Measurements from ENCODE around the gene RNF126. TPM values are rescaled to one million over a fixed set of nuclear protein-coding genes. Genes with fewer than 3 reads are reported as not detected.

The RNF126 gene
- total RNA-seq, 1 experiment from 2014 or later: 93.3 TPM

GRCh38 chr19:661427-662196, 1.4 kb downstream of the RNF126 start:
- POLR2A ChIA-PET (ENCODE audit: low non-redundant PET): no interaction called here
- no peak for DNase-seq (ENCODE audit: low spot score)
- no peaks in the 10 kb centered on the region for H3K9me3 ChIP-seq (ENCODE audit: low read depth, low read length, poor library complexity, severe bottlenecking)
- intact Hi-C loops (cut with micrococcal nuclease; ENCODE audit: unreplicated experiment): loop anchor here (10.0 kb wide), 1 partner anchor 253 kb away; the partner anchor contains the start of genes KISS1R and R3HDM4
- peaks cover 2% of the 10 kb centered on the region for H3K36me3 ChIP-seq (ENCODE audit: insufficient read depth, low read length, poor library complexity, severe bottlenecking)
- H3K27ac ChIP-seq (ENCODE audit: low read depth, low read length, poor library complexity, severe bottlenecking): peak overlapping the region; percentile 95
- CTCF ChIA-PET: no interaction called here
- peak overlapping the region; percentile 99 for H3K4me3 ChIP-seq (ENCODE audit: low read depth, low read length, poor library complexity, severe bottlenecking)
- no TSS peak for BruUV-seq (replicated peaks)
- H3K4me1 ChIP-seq (ENCODE audit: insufficient read depth, low read length, poor library complexity, severe bottlenecking): peaks cover 17% of the 10 kb centered on the region
- H3K27me3 ChIP-seq (replicated peaks; ENCODE audit: insufficient read depth, low read depth, low read length, poor library complexity): no peaks in the 10 kb centered on the region
- TF ChIP-seq CTCF (conservative IDR thresholded peaks at IDR 0.05; ENCODE audit: low read depth, low read length) (no peak), EZH2 (IDR thresholded peaks at IDR 0.05; ENCODE audit: borderline replicate concordance, low read depth, low read length, poor library complexity, severe bottlenecking) (no peak)

- ChIA-PET POLR2A (ENCODE audit: low non-redundant PET) (interaction anchor here (0.6 kb wide), 1 partner anchor 443 kb away, joined by 26 read pairs; the partner anchor contains the start of gene GPX4), CTCF (no interaction called here)
- no peak for DNase-seq (ENCODE audit: low spot score)
- Histone ChIP-seq H3K4me1 (ENCODE audit: insufficient read depth, low read length, poor library complexity, severe bottlenecking) (peaks cover 17% of the 10 kb centered on the region), H3K27me3 (replicated peaks; ENCODE audit: insufficient read depth, low read depth, low read length, poor library complexity) (no peaks in the 10 kb centered on the region), H3K36me3 (ENCODE audit: insufficient read depth, low read length, poor library complexity, severe bottlenecking) (peaks cover 2% of the 10 kb centered on the region), H3K27ac (ENCODE audit: low read depth, low read length, poor library complexity, severe bottlenecking) (peak overlapping the region; percentile 95), H3K9me3 (ENCODE audit: low read depth, low read length, poor library complexity, severe bottlenecking) (no peaks in the 10 kb centered on the region), H3K4me3 (ENCODE audit: low read depth, low read length, poor library complexity, severe bottlenecking) (peak overlapping the region; percentile 99)
- TF ChIP-seq CTCF (conservative IDR thresholded peaks at IDR 0.05; ENCODE audit: low read depth, low read length): no peak
- TF ChIP-seq EZH2 (IDR thresholded peaks at IDR 0.05; ENCODE audit: borderline replicate concordance, low read depth, low read length, poor library complexity, severe bottlenecking): no peak
- intact Hi-C loops (cut with micrococcal nuclease; ENCODE audit: unreplicated experiment): loop anchor here (10.0 kb wide), 1 partner anchor 254 kb away; the partner anchor contains the start of genes KISS1R and R3HDM4
- BruUV-seq (replicated peaks): TSS peak; percentile 30
Observed at GRCh38 chr19:660793-661426, 2.1 kb downstream of the RNF126 start.

GRCh38 chr19:658916-659839, 3.8 kb downstream of the RNF126 start:
- Histone ChIP-seq H3K27me3 (replicated peaks; ENCODE audit: insufficient read depth, low read depth, low read length, poor library complexity) (no peaks in the 10 kb centered on the region), H3K4me3 (ENCODE audit: low read depth, low read length, poor library complexity, severe bottlenecking) (no peak overlapping the region), H3K4me1 (ENCODE audit: insufficient read depth, low read length, poor library complexity, severe bottlenecking) (peaks cover 14% of the 10 kb centered on the region), H3K9me3 (ENCODE audit: low read depth, low read length, poor library complexity, severe bottlenecking) (no peaks in the 10 kb centered on the region), H3K27ac (ENCODE audit: low read depth, low read length, poor library complexity, severe bottlenecking) (no peak overlapping the region), H3K36me3 (ENCODE audit: insufficient read depth, low read length, poor library complexity, severe bottlenecking) (peaks cover 6% of the 10 kb centered on the region)
- intact Hi-C loops (cut with micrococcal nuclease; ENCODE audit: unreplicated experiment): no loop called here
- TF ChIP-seq EZH2 (IDR thresholded peaks at IDR 0.05; ENCODE audit: borderline replicate concordance, low read depth, low read length, poor library complexity, severe bottlenecking) (no peak), CTCF (conservative IDR thresholded peaks at IDR 0.05; ENCODE audit: low read depth, low read length) (no peak)
- no peak for DNase-seq (ENCODE audit: low spot score)
- POLR2A ChIA-PET (ENCODE audit: low non-redundant PET): no interaction called here
- BruUV-seq (replicated peaks): no TSS peak
- CTCF ChIA-PET: no interaction called here

Data from A673 (cell line).